HG02763 (cell line): ENCODE measurements around the gene CEP192.
"Not testable (repeated sequence)": the region's sequence is repeated elsewhere in the genome, so short reads cannot be mapped to it uniquely, and the experiment has no call there.

Experiments
- ATAC-seq: cut with Tn5 transposase; IDR thresholded peaks from one replicate; pipeline ENCODE4 v1.9.1; 2021; ENCODE audit warnings: mild to moderate bottlenecking, moderate library complexity; ENCODE audit not compliant: unreplicated experiment

CEP192 gene

GRCh38 chr18:12990967-12991820 lies at the start of gene CEP192:
TSS of gene CEP192 (plus strand) at chr18:12991362. CDS start at chr18:12999425, 8,063 bp downstream.
- ATAC-seq = peak; percentile 88

- ATAC-seq = no peak
Observed at GRCh38 chr18:12943215-12943614, 47.9 kb upstream of the CEP192 start.

GRCh38 chr18:12944709-12945108 lies 46.5 kb upstream of the CEP192 start:
- no peak for ATAC-seq

GRCh38 chr18:12946549-12947284 lies 44.4 kb upstream of the CEP192 start:
- no peak for ATAC-seq

GRCh38 chr18:12947285-12948049 lies 43.7 kb upstream of the CEP192 start, which contains the start of gene SEH1L:
TSS of gene SEH1L (plus strand) at chr18:12948011. CDS start at chr18:12948122, 111 bp downstream.
- ATAC-seq = peak; percentile 78

GRCh38 chr18:12948050-12948804 lies 42.9 kb upstream of the CEP192 start:
- ATAC-seq = peak; percentile 74

GRCh38 chr18:12958478-12958877 lies 32.7 kb upstream of the CEP192 start:
- no peak for ATAC-seq

GRCh38 chr18:12960395-12960794 lies 30.8 kb upstream of the CEP192 start:
- no peak for ATAC-seq

GRCh38 chr18:12960853-12961397 lies 30.2 kb upstream of the CEP192 start:
- ATAC-seq = no peak

- no peak for ATAC-seq
Observed at GRCh38 chr18:12963069-12963468, 28.1 kb upstream of the CEP192 start.

GRCh38 chr18:12968115-12968514 lies 23.0 kb upstream of the CEP192 start:
- ATAC-seq = no peak

GRCh38 chr18:12968619-12969018 lies 22.5 kb upstream of the CEP192 start:
- ATAC-seq = no peak

- no peak for ATAC-seq
Observed at GRCh38 chr18:12973562-12974213, 17.5 kb upstream of the CEP192 start.

GRCh38 chr18:12975488-12975887 lies 15.7 kb upstream of the CEP192 start:
- no peak for ATAC-seq

GRCh38 chr18:12976305-12976704 lies 14.9 kb upstream of the CEP192 start:
- no peak for ATAC-seq

- ATAC-seq = not testable (repeated sequence)
Observed at GRCh38 chr18:12980065-12980464, 11.1 kb upstream of the CEP192 start.

- ATAC-seq = no peak
Observed at GRCh38 chr18:12989397-12990122, 1.6 kb upstream of the CEP192 start.

GRCh38 chr18:12990123-12990475 lies 1.1 kb upstream of the CEP192 start:
- ATAC-seq = no peak

- ATAC-seq = no peak
Observed at GRCh38 chr18:12990641-12990966, 558 bp upstream of the CEP192 start.
